Adrenal gland (tissue), 5 donors: ENCODE data around the gene MAFF.

Experiments used
- CTCF ChIP-seq, 6 experiments: fragments of 450-650 bp in 4 of 6; fragments of 200-600 bp in 2 of 6; sonication (generic) in 1 of 6; IDR thresholded peaks; 1 replicate in 5 of 6; 2 replicates in 1 of 6; pipeline versions ENCODE4 v1.5.1 to v1.8.0; 2016 to 2021; ENCODE audit warnings: antibody characterized with exemption in 6 of 6, mild to moderate bottlenecking in 2 of 6, moderate library complexity in 1 of 6
- POLR2A ChIP-seq, 2 donors: fragments of 450-650 bp; IDR thresholded peaks; one replicate each; pipeline ENCODE4 v1.6.1; 2017; ENCODE audit warnings: antibody characterized with exemption in 2 of 2, mild to moderate bottlenecking in 2 of 2, moderate library complexity in 1 of 2
- donor health status: DM: no; HTN: no; CAD: no.

GRCh38 chr22:38246046-38246658 lies 44.4 kb downstream of the MAFF start:
- TF ChIP-seq CTCF (IDR thresholded peaks at IDR 0.05) (no peak), POLR2A (IDR thresholded peaks at IDR 0.05) (no peak)
